ENCODE measurements around the gene PCNX3.

DNA sequence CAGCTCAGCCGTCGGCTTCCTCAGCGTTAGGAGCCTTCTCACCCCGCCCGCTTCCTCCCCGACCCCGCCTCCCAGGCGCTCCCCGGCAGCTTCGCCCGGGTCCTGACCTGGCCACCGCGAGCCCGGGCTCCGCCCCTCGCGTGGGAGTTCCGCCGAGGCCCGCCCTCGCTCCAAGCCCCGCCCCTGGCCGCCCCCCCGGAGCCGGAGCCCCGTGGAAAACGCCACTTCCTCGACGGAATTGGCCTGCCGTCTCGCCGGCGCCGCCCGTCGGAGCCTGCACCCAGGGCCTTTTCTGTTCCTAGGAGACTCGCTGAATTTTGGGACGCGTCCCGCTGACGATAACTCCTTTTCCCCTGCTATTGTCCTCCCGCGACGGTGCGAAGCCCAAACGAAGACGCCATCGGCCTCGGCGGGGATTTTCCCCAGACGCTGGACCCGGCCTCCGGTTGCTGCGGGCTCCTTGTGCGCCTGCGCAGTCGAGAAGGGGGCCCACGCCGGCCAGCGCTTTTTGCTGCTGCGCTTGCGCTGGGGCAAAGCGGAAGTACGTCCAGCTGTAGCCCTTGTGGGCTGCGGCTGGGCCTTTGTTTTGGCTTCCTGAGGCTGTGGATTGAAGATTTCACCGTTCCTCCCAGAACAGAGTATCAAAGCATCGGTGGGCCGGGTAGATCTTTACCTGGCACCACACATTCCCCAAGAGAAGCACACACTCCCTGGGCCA is 37.1 kb downstream of the PCNX3 start:
- TF ChIP-seq, protein P1, sequence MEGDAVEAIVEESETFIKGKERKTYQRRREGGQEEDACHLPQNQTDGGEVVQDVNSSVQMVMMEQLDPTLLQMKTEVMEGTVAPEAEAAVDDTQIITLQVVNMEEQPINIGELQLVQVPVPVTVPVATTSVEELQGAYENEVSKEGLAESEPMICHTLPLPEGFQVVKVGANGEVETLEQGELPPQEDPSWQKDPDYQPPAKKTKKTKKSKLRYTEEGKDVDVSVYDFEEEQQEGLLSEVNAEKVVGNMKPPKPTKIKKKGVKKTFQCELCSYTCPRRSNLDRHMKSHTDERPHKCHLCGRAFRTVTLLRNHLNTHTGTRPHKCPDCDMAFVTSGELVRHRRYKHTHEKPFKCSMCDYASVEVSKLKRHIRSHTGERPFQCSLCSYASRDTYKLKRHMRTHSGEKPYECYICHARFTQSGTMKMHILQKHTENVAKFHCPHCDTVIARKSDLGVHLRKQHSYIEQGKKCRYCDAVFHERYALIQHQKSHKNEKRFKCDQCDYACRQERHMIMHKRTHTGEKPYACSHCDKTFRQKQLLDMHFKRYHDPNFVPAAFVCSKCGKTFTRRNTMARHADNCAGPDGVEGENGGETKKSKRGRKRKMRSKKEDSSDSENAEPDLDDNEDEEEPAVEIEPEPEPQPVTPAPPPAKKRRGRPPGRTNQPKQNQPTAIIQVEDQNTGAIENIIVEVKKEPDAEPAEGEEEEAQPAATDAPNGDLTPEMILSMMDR (IDR thresholded peaks at IDR 0.05): no peak
- TF ChIP-seq, protein P2, sequence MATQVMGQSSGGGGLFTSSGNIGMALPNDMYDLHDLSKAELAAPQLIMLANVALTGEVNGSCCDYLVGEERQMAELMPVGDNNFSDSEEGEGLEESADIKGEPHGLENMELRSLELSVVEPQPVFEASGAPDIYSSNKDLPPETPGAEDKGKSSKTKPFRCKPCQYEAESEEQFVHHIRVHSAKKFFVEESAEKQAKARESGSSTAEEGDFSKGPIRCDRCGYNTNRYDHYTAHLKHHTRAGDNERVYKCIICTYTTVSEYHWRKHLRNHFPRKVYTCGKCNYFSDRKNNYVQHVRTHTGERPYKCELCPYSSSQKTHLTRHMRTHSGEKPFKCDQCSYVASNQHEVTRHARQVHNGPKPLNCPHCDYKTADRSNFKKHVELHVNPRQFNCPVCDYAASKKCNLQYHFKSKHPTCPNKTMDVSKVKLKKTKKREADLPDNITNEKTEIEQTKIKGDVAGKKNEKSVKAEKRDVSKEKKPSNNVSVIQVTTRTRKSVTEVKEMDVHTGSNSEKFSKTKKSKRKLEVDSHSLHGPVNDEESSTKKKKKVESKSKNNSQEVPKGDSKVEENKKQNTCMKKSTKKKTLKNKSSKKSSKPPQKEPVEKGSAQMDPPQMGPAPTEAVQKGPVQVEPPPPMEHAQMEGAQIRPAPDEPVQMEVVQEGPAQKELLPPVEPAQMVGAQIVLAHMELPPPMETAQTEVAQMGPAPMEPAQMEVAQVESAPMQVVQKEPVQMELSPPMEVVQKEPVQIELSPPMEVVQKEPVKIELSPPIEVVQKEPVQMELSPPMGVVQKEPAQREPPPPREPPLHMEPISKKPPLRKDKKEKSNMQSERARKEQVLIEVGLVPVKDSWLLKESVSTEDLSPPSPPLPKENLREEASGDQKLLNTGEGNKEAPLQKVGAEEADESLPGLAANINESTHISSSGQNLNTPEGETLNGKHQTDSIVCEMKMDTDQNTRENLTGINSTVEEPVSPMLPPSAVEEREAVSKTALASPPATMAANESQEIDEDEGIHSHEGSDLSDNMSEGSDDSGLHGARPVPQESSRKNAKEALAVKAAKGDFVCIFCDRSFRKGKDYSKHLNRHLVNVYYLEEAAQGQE (IDR thresholded peaks at IDR 0.05; ENCODE audit: insufficient read depth in 1 of 2, low read depth in 2 of 2, low read length in 1 of 2): no peak
- TF ChIP-seq POLR2AphosphoS5 (IDR thresholded peaks at IDR 0.05; ENCODE audit: low read depth, low read length) (peak; percentile 88), TCF7L2 (IDR thresholded peaks at IDR 0.05; ENCODE audit: low read depth, low read length) (peak; percentile 40; the same call in 1 of the 2 replicates)

All from Panc1 (cell line).